AG09319 (cell line): Measurements from ENCODE around the gene CHSY1.
"Not testable (repeated sequence)": the region's sequence is repeated elsewhere in the genome, so short reads cannot be mapped to it uniquely, and the experiment has no call there.

Experiments used
- DNase-seq: peaks from one replicate; pipeline ENCODE4 v3.0.0-alpha.2; 2010; ENCODE audit warnings: low read depth; ENCODE audit errors: extremely low read depth
- CTCF ChIP-seq: IDR thresholded peaks from 2 replicates; pipeline ENCODE4 v1.5.1; 2011; ENCODE audit warnings: low read depth, mild to moderate bottlenecking, inconsistent platforms, low read length, moderate library complexity

Gene CHSY1

GRCh38 chr15:101126618-101127505 lies 125.0 kb downstream of the CHSY1 start:
- TF ChIP-seq CTCF = no peak
- peak; percentile 18 for DNase-seq

DNA sequence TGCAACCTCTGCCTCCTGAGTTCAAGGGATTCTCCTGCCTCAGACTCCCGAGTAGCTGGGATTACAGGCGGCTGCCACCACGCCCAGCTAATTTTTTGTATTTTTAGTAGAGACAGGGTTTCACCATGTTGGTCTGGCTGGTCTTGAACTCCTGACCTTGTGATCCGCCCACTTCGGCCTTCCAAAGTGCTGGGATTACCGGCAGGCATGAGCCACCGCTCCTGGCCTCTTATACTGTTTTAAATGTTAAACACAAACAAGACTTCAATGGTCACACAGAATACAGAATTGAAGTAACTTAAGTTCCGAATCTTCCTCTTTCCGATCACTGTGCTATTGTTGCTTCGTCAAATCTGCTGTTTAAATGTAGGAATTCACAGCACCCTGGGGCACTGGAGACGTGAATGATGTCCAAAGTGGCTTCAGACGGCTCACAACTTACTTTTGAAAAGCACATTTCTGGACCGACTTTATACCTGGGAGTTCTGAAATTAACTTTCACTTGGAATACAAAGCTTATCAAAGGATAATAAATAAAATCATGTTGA lies 125.9 kb downstream of the CHSY1 start:
- DNase-seq = not testable (repeated sequence)
